ENCODE measurements around the gene PARN. TPM values are rescaled to one million over a fixed set of nuclear protein-coding genes. Genes with fewer than 3 reads are reported as not detected.
A peak's percentile ranks its signal among the peaks of the same experiment; 100 is the strongest.

PARN gene
- total and polyA plus RNA-seq, 9 of the 15 experiments (the other 6 are each of a cell fraction or from before 2014, with no cell fraction given) = 9.6 to 51.3 (median 40.4) TPM

DNA sequence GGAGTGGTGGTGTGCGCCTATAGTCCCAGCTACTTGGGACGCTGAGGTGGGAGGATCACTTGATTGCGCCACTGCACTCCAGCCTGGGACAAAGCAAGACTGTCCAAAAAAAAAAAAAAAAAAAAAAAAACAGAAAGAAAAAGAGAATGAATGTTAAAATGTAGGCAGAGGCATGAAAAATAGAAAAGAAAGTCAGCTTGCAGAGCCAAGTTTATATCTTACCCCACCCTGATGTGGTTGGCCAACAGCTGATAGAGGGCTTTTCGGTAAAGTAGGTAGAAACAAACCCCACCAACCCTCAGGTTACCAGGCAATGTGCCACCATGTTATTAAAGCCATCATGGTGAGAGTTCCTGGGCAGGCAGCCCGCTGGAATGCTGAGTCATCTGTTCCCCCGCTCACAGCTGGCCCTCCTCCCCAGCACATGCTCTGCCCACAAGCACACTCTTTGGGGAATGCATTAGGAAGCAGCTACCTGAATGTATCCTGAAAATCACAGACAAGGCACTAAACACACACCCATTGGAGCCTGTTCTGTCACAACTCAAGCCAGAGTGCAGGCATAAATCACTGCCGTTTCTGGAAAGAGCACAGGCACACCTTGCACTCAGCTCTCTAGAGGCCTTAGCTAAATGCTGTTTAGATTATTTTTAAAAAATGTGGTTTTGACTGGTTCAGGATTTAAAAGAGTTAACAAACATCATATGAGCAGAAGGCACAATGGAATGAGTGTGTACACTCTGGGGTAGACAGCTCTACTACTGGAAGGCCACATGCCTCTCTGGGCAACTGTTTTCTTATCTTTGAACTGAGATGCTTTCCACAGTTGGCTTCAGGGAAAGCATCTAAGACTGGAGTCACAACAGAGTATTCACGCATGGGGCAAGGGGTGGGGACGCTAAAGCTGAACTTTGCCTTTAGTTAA lies 128.5 kb downstream of the PARN start (continued):
- TF ChIP-seq FOXK2 (conservative IDR thresholded peaks at IDR 0.05 in 1 of 2, IDR thresholded peaks at IDR 0.05 in 1 of 2; ENCODE audit: low read depth in 2 of 2) (no peak), HIVEP1 (CRISPR knock-in tag; IDR thresholded peaks at IDR 0.05) (no peak), EHMT2 (IDR thresholded peaks at IDR 0.05) (0 out of 2 replicates have a peak, but pooled peaks have one; percentile 23), SMARCE1 (IDR thresholded peaks at IDR 0.05) (peak; percentile 66; the same call in 1 of the 2 replicates), MTA1 (IDR thresholded peaks at IDR 0.05; ENCODE audit: borderline replicate concordance) (no peak), XRCC5 (IDR thresholded peaks at IDR 0.05; ENCODE audit: low read depth, low read length) (no peak), ZEB2 (IDR thresholded peaks at IDR 0.05) (no peak), NFIC (IDR thresholded peaks at IDR 0.05) (peak; percentile 24; the same call in 1 of the 2 replicates), MEIS2 (IDR thresholded peaks at IDR 0.05; ENCODE audit: partially characterized antibody) (peak; percentile 38), ZNF134 (CRISPR knock-in tag; conservative IDR thresholded peaks at IDR 0.05) (peak; percentile 66), SMAD1 (IDR thresholded peaks at IDR 0.05; ENCODE audit: low read depth, low read length, partially characterized antibody) (peak; percentile 40), KDM2B (CRISPR knock-in tag; IDR thresholded peaks at IDR 0.05) (no peak)
- TF ChIP-seq, protein P1, sequence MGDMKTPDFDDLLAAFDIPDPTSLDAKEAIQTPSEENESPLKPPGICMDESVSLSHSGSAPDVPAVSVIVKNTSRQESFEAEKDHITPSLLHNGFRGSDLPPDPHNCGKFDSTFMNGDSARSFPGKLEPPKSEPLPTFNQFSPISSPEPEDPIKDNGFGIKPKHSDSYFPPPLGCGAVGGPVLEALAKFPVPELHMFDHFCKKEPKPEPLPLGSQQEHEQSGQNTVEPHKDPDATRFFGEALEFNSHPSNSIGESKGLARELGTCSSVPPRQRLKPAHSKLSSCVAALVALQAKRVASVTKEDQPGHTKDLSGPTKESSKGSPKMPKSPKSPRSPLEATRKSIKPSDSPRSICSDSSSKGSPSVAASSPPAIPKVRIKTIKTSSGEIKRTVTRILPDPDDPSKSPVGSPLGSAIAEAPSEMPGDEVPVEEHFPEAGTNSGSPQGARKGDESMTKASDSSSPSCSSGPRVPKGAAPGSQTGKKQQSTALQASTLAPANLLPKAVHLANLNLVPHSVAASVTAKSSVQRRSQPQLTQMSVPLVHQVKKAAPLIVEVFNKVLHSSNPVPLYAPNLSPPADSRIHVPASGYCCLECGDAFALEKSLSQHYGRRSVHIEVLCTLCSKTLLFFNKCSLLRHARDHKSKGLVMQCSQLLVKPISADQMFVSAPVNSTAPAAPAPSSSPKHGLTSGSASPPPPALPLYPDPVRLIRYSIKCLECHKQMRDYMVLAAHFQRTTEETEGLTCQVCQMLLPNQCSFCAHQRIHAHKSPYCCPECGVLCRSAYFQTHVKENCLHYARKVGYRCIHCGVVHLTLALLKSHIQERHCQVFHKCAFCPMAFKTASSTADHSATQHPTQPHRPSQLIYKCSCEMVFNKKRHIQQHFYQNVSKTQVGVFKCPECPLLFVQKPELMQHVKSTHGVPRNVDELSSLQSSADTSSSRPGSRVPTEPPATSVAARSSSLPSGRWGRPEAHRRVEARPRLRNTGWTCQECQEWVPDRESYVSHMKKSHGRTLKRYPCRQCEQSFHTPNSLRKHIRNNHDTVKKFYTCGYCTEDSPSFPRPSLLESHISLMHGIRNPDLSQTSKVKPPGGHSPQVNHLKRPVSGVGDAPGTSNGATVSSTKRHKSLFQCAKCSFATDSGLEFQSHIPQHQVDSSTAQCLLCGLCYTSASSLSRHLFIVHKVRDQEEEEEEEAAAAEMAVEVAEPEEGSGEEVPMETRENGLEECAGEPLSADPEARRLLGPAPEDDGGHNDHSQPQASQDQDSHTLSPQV (IDR thresholded peaks at IDR 0.05) = peak; percentile 93
- TF ChIP-seq, protein P2, sequence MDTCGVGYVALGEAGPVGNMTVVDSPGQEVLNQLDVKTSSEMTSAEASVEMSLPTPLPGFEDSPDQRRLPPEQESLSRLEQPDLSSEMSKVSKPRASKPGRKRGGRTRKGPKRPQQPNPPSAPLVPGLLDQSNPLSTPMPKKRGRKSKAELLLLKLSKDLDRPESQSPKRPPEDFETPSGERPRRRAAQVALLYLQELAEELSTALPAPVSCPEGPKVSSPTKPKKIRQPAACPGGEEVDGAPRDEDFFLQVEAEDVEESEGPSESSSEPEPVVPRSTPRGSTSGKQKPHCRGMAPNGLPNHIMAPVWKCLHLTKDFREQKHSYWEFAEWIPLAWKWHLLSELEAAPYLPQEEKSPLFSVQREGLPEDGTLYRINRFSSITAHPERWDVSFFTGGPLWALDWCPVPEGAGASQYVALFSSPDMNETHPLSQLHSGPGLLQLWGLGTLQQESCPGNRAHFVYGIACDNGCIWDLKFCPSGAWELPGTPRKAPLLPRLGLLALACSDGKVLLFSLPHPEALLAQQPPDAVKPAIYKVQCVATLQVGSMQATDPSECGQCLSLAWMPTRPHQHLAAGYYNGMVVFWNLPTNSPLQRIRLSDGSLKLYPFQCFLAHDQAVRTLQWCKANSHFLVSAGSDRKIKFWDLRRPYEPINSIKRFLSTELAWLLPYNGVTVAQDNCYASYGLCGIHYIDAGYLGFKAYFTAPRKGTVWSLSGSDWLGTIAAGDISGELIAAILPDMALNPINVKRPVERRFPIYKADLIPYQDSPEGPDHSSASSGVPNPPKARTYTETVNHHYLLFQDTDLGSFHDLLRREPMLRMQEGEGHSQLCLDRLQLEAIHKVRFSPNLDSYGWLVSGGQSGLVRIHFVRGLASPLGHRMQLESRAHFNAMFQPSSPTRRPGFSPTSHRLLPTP (IDR thresholded peaks at IDR 0.05; ENCODE audit: borderline replicate concordance, extremely low read depth, insufficient read length) = no peak
- TF ChIP-seq, protein P3, sequence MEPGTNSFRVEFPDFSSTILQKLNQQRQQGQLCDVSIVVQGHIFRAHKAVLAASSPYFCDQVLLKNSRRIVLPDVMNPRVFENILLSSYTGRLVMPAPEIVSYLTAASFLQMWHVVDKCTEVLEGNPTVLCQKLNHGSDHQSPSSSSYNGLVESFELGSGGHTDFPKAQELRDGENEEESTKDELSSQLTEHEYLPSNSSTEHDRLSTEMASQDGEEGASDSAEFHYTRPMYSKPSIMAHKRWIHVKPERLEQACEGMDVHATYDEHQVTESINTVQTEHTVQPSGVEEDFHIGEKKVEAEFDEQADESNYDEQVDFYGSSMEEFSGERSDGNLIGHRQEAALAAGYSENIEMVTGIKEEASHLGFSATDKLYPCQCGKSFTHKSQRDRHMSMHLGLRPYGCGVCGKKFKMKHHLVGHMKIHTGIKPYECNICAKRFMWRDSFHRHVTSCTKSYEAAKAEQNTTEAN (CRISPR knock-in tag; IDR thresholded peaks at IDR 0.05) = no peak
- TF ChIP-seq, protein P4, sequence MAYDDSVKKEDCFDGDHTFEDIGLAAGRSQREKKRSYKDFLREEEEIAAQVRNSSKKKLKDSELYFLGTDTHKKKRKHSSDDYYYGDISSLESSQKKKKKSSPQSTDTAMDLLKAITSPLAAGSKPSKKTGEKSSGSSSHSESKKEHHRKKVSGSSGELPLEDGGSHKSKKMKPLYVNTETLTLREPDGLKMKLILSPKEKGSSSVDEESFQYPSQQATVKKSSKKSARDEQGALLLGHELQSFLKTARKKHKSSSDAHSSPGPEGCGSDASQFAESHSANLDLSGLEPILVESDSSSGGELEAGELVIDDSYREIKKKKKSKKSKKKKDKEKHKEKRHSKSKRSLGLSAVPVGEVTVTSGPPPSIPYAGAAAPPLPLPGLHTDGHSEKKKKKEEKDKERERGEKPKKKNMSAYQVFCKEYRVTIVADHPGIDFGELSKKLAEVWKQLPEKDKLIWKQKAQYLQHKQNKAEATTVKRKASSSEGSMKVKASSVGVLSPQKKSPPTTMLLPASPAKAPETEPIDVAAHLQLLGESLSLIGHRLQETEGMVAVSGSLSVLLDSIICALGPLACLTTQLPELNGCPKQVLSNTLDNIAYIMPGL (CRISPR knock-in tag; IDR thresholded peaks at IDR 0.05) = no peak

Measured in K562 (cell line).